ENCODE measurements around the gene ENTR1.

ENTR1 gene

DNA sequence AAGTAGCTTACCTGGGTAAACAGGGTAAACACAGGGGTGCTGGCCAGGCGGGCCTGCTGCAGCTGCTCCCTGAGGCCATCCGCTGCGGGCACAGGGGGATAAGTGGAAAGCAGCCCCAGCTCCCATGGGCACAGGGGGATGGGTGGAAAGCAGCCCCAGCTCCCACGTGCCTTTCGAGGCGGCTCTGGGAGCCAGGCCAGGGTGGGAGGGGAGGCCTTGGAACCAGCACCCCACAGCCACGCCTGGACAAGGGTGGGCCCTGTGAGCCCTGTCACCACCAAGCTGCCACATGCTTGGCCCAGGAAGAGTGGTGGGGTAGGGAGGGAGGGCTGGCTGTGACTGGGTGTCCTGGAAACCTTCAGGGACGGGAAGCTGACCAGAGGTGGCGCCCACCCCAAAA lies 29.1 kb downstream of the ENTR1 start:
- no peaks in the 10 kb centered on the region for H3K27me3 ChIP-seq (replicated peaks; ENCODE audit: control insufficient read depth, insufficient read depth, low read length)
- DNase-seq (ENCODE audit: extremely low read depth, insufficient read length) = no peak
- TF ChIP-seq, protein P1, sequence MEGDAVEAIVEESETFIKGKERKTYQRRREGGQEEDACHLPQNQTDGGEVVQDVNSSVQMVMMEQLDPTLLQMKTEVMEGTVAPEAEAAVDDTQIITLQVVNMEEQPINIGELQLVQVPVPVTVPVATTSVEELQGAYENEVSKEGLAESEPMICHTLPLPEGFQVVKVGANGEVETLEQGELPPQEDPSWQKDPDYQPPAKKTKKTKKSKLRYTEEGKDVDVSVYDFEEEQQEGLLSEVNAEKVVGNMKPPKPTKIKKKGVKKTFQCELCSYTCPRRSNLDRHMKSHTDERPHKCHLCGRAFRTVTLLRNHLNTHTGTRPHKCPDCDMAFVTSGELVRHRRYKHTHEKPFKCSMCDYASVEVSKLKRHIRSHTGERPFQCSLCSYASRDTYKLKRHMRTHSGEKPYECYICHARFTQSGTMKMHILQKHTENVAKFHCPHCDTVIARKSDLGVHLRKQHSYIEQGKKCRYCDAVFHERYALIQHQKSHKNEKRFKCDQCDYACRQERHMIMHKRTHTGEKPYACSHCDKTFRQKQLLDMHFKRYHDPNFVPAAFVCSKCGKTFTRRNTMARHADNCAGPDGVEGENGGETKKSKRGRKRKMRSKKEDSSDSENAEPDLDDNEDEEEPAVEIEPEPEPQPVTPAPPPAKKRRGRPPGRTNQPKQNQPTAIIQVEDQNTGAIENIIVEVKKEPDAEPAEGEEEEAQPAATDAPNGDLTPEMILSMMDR (IDR thresholded peaks at IDR 0.05; ENCODE audit: insufficient read depth, low read length, poor library complexity, severe bottlenecking) = no peak
- no peak overlapping the region for H3K4me3 ChIP-seq (replicated peaks; ENCODE audit: low read depth, low read length)
- H3K36me3 ChIP-seq (ENCODE audit: control insufficient read depth, insufficient read depth, low read length) = peaks cover 37% of the 10 kb centered on the region

DNA sequence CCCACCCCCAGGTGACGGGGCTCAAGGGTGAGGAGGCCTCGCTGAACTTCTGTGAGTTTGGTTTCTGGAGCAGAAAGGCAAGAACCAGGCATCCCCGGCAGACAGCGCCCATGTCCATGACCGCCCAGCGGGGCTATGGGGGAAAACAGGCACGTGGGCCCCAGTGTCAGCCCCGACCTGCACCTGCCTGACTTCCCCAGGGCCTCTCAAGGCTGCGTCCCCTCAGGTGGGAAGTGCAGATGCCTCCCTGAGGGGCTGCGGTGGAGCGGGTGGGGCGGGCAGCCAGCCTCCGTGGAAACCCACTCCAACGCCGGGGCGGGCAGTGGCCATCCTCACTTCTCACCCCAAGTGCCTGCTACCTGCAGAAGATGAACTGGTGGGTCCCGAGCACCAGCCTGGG lies 30.0 kb downstream of the ENTR1 start:
- no peak overlapping the region for H3K4me3 ChIP-seq (replicated peaks; ENCODE audit: low read depth, low read length)
- H3K27me3 ChIP-seq (replicated peaks; ENCODE audit: control insufficient read depth, insufficient read depth, low read length) = no peaks in the 10 kb centered on the region
- no peak for DNase-seq (ENCODE audit: extremely low read depth, insufficient read length)
- H3K36me3 ChIP-seq (ENCODE audit: control insufficient read depth, insufficient read depth, low read length) = peaks cover 42% of the 10 kb centered on the region
- TF ChIP-seq, protein P1 (IDR thresholded peaks at IDR 0.05; ENCODE audit: insufficient read depth, low read length, poor library complexity, severe bottlenecking) = no peak

DNA sequence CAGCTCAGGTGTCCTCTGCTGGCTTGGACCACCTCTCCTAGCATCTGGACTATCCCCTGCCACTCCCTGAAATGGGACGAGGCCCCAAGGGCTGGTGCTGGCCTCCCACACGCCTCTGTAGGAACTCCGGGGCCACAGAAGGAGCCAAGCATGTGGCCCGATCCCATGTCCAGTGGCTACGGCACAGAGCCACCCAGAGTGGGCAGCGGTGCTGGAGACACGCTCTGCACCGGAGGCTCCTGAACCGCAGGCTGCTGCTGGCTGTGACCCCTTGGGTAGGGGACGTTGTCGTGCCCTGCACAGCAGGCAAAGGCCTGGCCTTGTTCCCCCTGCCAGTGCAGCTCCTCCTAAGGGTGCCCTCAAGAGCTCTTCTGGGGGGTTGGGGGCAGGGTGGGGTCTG lies 30.5 kb downstream of the ENTR1 start:
- no peak overlapping the region for H3K4me3 ChIP-seq (replicated peaks; ENCODE audit: low read depth, low read length)
- H3K36me3 ChIP-seq (ENCODE audit: control insufficient read depth, insufficient read depth, low read length) = peaks cover 45% of the 10 kb centered on the region
- TF ChIP-seq, protein P1 (IDR thresholded peaks at IDR 0.05; ENCODE audit: insufficient read depth, low read length, poor library complexity, severe bottlenecking) = no peak
- H3K27me3 ChIP-seq (replicated peaks; ENCODE audit: control insufficient read depth, insufficient read depth, low read length) = no peaks in the 10 kb centered on the region
- no peak for DNase-seq (ENCODE audit: extremely low read depth, insufficient read length)

DNA sequence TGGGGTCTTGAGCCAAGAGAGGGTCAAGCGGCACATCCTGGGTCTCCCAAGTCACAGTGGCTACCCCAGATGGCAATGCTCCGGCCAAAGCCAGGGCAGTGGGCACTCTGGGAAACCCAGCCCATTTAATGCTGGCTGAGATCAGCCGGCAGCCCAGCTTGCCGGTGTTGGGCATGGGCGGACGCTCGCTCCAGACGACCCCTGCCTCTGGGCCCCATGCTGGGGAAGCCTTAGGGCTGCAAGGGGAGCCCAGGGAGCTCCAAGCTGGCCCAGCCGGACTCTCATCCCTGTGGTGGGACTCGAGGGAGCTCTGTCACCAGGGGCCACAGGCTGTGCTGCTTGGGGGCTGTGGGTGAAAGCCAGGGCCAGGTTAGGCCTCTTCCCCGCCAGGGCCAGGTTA lies 31.0 kb downstream of the ENTR1 start:
- H3K36me3 ChIP-seq (ENCODE audit: control insufficient read depth, insufficient read depth, low read length) = peaks cover 45% of the 10 kb centered on the region
- H3K27me3 ChIP-seq (replicated peaks; ENCODE audit: control insufficient read depth, insufficient read depth, low read length) = no peaks in the 10 kb centered on the region

DNA sequence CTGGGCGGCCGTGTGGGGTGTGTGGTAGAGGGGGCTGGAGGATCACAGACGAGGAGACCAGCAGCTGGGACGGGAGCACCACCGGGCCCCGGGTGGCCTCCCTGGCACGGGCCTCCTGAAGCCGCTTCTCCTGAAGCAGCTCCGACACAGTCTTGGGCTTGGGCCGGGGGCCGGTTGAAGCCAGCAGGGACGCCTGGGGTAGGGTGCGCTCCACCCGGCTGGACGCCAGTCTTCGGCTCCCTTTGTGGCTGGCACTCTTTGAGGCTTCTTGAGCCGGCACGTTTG lies 31.5 kb downstream of the ENTR1 start:
- H3K36me3 ChIP-seq (ENCODE audit: control insufficient read depth, insufficient read depth, low read length) = peaks cover 45% of the 10 kb centered on the region
- H3K27me3 ChIP-seq (replicated peaks; ENCODE audit: control insufficient read depth, insufficient read depth, low read length) = no peaks in the 10 kb centered on the region
- no peak overlapping the region for H3K4me3 ChIP-seq (replicated peaks; ENCODE audit: low read depth, low read length)
- no peak for DNase-seq (ENCODE audit: extremely low read depth, insufficient read length)
- TF ChIP-seq, protein P1 (IDR thresholded peaks at IDR 0.05; ENCODE audit: insufficient read depth, low read length, poor library complexity, severe bottlenecking) = no peak

More for the DNA sequence above, 31.0 kb downstream of the ENTR1 start:
- no peak overlapping the region for H3K4me3 ChIP-seq (replicated peaks; ENCODE audit: low read depth, low read length)
- TF ChIP-seq, protein P1 (IDR thresholded peaks at IDR 0.05; ENCODE audit: insufficient read depth, low read length, poor library complexity, severe bottlenecking) = no peak
- DNase-seq (ENCODE audit: extremely low read depth, insufficient read length) = no peak
